ENCODE results near the gene RASD1.

Gene RASD1

DNA sequence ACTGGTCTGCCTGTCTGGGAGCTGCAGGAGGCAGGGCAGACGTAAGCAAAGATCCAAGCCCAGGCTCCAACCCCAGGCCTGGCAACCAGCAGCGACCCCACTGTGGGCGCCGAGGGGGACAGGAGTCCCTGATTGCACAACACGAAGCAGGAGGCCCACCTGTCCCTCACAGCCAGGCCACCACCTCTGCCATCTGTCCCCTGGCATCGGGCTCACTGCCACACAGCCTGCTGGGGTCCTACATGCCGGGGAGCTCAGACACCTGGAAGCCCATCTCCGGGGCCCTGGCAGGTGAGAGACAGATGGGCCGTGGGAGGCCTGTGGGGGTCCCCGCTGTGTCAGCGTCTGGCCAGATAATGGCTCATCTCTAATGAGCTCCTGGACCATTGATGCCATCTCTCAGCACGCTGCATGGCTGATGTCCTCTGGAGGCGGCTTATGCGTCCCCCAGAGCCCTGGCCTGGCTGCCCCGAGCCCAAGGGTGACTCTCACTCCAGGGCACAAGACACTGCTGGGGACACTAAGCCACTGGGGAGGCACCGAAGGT lies 11.3 kb upstream of the RASD1 start:
- no peak for TF ChIP-seq CTCF (IDR thresholded peaks at IDR 0.05)

DNA sequence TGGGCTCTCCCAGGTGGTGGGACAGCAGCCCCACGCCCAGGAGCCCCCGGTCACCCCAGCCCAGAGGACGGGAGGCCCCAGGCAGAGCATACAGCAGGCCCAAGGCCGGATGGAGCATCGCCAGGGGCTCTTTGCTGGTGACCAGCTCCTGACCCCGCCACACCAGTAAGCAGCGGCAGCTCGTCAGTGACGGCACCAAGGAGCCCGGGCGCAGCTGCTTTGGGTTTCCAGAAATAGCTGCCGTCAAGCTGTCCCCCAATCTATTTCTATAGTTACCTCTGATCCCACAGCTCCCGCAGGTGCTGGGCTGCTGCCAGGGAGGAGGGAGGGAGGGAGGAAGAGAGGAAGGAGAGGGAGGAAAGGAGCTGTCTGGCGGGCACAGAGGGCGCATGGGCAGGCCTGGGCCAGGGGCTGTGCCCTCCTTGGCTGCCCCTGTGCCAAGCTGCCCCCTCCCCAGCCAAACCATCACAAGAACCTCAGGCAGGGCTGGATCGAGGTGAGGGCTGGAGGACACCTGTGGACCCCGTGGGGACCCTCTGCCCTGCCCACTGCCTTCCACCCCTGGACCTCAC lies 10.8 kb upstream of the RASD1 start:
- TF ChIP-seq CTCF (IDR thresholded peaks at IDR 0.05) = no peak

DNA sequence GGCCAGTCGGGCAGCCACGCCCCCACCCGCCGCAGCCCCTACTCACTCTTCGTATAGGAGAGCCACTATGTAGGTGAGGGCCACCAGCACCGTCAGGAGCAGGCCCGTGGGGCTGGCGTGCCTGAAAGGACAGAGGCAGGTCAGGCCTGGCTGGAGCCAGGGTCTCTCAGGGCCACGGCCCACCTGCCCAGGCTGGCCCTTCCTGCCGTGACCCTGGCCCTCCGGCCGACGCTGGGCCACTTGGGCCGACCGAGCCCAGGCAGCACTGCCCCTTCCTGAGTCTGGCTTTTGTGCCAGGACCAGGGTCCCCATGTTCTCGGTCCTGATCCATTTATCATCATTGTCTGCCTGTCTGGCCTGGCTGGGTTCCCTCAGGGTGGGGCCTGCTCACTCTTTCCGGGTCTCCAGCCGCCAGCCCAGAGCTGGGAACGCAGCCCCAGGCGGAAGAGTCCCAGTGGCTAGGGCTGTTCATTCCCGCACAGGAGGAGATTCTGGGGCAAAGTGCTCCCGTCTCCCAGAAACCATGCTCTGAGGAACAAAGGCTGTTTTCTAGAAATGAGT lies 10.1 kb upstream of the RASD1 start:
- no peak for TF ChIP-seq CTCF (IDR thresholded peaks at IDR 0.05)

- no peak for TF ChIP-seq CTCF (IDR thresholded peaks at IDR 0.05)
These were observed 9.5 kb upstream of the RASD1 start for GRCh38 chr17:17505610-17506171.

GRCh38 chr17:17505151-17505550 lies 9.0 kb upstream of the RASD1 start:
- no peak for TF ChIP-seq CTCF (IDR thresholded peaks at IDR 0.05)

DNA sequence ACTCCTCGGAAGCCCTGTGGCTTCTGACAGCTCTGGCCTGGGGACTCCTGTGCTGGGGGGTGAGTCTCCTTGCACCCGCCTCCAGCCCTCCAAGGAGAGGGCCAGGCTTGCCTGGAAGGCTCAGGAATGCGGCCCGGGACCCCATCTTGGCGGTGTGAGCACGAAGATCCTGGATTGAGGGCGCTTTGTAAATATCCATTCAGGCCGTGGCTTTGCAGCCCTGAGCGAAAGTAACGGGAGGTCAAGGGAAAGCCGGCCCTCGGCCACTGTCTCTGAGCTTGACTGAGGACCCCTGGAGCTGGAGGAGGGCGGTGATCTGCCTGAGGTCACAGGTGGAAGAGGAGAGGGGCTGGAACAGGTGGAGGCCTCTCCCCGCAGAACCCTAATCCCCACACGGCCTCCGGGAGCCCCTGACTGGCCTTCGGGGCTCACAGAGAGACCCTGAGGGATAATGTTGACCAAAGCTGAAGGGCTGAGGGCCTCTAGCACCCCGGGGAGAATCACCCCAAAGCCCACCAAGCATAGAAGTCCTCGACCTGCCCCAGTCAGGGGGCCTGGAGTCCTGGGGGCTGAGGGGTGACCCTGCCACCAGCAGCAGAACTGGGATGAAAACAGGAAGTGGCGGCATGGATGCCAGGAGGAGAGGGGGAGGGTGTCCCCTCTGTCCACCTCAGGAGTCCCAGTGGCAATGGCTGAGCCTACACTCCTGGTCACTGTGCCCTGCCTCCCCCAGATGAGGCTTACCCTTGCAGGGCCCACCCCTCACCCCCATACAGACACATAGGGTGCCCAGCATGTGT lies 8.3 kb upstream of the RASD1 start:
- TF ChIP-seq CTCF (IDR thresholded peaks at IDR 0.05) = no peak

GRCh38 chr17:17503566-17504130 lies 7.5 kb upstream of the RASD1 start:
- TF ChIP-seq CTCF (IDR thresholded peaks at IDR 0.05) = no peak

All from LNCAP (cell line).